ENCODE measurements around the gene SETD1A.

DNA sequence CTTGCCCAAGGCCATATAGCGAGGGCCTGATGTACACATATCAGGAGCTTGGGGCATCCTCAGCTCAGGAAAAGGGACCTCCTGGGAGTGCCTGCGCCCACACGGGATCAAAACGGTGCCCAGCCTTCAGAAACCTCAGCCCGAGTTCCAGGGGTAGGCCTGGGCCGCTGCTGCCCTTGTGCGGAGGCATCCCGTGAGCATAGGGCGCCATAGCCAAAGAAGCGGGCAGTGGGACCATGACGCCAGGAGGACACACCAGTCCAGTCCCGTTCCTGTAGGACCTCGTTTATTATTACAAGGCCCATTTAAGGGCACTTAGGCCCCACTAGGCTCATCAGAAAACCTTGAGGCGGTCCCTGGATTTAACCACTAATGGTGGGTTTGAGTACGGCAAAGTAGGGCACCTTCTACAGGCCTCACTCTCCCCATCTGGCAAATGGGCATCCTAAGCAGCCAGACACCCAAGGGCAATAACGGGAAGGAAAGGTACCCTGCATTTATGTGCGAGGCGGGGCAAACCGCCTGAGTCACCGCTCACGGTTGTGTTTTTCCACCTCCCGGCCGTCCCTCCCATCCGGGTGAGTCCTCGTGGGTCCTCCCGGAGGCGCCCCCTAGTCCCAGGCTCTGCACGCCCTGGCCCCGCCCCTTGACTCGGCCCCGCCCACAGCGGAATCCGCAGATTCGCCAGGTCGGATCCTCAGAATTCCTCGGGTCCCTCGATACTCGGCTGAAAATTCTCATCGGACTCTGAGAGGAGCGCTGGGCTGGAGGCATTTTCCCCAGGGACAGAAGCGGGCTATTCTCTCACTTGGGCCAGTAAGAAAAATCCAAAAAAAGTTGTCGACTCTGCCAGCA is 726 bp upstream of the SETD1A start:
- TF ChIP-seq, protein P1, sequence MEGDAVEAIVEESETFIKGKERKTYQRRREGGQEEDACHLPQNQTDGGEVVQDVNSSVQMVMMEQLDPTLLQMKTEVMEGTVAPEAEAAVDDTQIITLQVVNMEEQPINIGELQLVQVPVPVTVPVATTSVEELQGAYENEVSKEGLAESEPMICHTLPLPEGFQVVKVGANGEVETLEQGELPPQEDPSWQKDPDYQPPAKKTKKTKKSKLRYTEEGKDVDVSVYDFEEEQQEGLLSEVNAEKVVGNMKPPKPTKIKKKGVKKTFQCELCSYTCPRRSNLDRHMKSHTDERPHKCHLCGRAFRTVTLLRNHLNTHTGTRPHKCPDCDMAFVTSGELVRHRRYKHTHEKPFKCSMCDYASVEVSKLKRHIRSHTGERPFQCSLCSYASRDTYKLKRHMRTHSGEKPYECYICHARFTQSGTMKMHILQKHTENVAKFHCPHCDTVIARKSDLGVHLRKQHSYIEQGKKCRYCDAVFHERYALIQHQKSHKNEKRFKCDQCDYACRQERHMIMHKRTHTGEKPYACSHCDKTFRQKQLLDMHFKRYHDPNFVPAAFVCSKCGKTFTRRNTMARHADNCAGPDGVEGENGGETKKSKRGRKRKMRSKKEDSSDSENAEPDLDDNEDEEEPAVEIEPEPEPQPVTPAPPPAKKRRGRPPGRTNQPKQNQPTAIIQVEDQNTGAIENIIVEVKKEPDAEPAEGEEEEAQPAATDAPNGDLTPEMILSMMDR (IDR thresholded peaks at IDR 0.05) = peak in 1 of 4 donors; percentile 21
- no peak for TF ChIP-seq POLR2A (IDR thresholded peaks at IDR 0.05)

Data from right lobe of liver (tissue), 4 donors.